ENCODE data around the gene BHLHA15.
A peak's percentile ranks its signal among the peaks of the same experiment; 100 is the strongest.

Gene BHLHA15

GRCh38 chr7:98167653-98168052, 43.6 kb upstream of the BHLHA15 start:
- no peak overlapping the region for H3K4me3 ChIP-seq (ENCODE audit: low read length)
- DNase-seq (ENCODE audit: low read depth) = no peak
- no peak for TF ChIP-seq CTCF (conservative IDR thresholded peaks at IDR 0.05; ENCODE audit: low read depth, low read length)

DNA sequence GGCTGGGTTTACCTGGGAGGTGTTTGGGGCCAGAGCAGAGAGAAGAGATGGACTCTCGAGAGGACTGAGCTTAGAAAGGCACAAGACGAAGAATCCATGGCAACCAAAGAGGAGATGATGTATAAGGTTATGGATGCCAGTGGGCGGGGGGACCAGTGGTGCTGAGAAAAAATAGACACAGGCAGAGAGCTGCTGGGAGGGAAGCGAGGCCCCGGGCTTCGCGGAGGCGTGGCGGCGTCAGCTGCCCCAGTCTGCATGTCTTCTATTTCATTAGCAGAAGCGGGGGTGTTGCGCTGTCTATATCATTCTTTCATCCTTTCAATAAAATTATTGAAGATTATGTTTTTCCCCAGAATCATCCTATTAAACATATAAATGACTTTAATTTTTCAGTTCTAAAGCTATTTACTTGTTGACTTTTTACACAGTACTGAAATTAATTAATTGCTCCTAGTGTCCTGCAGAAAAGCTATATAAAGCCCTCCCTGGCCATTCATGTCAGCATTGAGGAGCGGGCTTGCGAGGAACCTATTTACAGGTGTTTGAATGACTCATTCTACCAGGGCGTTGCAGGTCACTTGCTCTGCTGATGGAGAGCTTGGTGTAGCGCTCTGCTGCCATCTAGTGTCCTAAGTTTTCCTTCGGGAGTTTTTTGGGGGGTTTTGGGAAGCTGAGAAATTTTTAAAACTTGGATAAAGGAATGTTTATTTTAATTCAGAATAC, 42.9 kb upstream of the BHLHA15 start:
- H3K4me3 ChIP-seq (ENCODE audit: low read length) = no peak overlapping the region
- DNase-seq (ENCODE audit: low read depth) = peak; percentile 21
- peak; percentile 77 for TF ChIP-seq CTCF (conservative IDR thresholded peaks at IDR 0.05; ENCODE audit: low read depth, low read length)

- no peak for TF ChIP-seq CTCF (conservative IDR thresholded peaks at IDR 0.05; ENCODE audit: low read depth, low read length)
- no peak overlapping the region for H3K4me3 ChIP-seq (ENCODE audit: low read length)
- no peak for DNase-seq (ENCODE audit: low read depth)
Measured at GRCh38 chr7:98168904-98169621, 42.2 kb upstream of the BHLHA15 start.

DNA sequence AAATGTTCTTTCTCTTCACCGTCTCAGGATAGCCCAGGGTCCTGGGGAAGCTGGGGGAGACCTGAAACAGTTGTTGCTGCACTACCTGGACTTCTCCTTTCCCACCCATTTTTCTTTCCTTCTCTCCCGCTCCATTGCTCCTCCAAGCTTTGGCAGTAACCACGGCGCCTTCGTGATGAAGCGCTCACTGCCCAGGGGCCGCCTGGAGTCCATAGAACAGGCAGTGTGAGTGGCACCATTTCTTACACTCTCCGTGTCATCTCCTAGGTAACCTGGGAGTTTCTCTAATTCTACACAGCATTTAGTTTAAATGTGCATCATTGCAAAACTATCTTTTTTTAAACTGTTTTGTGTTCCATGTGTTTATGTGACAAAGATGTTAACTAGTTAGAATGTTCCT, 40.3 kb upstream of the BHLHA15 start:
- H3K4me3 ChIP-seq (ENCODE audit: low read length) = no peak overlapping the region
- no peak for DNase-seq (ENCODE audit: low read depth)
- no peak for TF ChIP-seq CTCF (conservative IDR thresholded peaks at IDR 0.05; ENCODE audit: low read depth, low read length)

- no peak for TF ChIP-seq CTCF (conservative IDR thresholded peaks at IDR 0.05; ENCODE audit: low read depth, low read length)
- DNase-seq (ENCODE audit: low read depth) = no peak
- no peak overlapping the region for H3K4me3 ChIP-seq (ENCODE audit: low read length)
Measured at GRCh38 chr7:98171449-98171848, 39.8 kb upstream of the BHLHA15 start.

DNA sequence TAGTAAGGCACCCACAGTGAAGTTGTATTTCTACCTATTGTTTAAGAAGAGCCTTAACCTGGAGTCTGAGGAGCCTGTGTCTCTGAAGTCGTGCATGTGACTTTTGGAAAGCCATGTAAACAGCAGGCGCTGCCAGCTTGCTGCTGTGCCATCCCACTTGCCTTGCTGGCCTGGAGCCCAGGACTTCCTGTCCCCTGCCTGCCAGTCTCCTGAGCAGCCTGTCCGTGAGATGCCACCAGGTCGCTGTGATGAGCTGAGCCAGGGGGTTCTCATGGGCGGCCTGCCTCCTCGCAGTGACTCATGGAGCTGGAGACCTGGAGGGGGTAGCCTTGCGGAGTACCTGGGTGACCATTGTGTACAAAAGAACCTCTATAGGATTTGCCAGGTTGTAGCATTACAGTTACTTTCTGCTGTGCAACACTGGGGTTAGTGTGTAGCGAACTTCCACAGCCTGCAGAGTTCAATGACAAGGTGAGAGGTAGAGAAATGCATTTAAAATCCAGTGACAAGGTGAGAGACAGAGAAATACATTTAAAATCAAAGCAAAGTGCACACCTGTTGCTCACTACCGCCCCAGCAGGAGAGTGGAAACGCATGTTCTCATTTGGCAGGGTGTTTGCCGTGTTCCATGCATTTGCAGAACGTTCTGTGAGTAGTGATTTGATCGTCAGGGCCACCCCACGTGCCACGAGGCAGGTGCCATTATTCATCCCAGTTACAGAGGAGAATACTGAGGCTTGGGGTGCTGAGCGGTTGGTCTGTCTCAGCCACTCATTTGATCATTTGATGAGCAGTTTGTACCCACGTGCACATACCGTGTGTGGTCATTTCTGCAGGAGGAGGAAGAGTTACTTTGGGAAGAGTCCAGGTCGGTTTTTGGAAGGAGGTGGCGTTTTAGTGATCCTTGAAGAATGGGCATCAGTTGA, 36.6 kb upstream of the BHLHA15 start:
- no peak for DNase-seq (ENCODE audit: low read depth)
- TF ChIP-seq CTCF (conservative IDR thresholded peaks at IDR 0.05; ENCODE audit: low read depth, low read length) = no peak

More for the DNA sequence above, 36.6 kb upstream of the BHLHA15 start:
- no peak overlapping the region for H3K4me3 ChIP-seq (ENCODE audit: low read length)

All from retinal pigment epithelial cell (primary cell).